HepG2 (cell line): ENCODE measurements around the gene KL. TPM values are rescaled to one million over a fixed set of nuclear protein-coding genes. Genes with fewer than 3 reads are reported as not detected.

Experiments
- ATAC-seq: fragments of 200-7000 bp; cut with Tn5 transposase; 3 replicates; pipeline ENCODE4 v1.9.1; 2020; ENCODE audit warnings: mild to moderate bottlenecking, moderate library complexity
- BruUV-seq: library from RNA; stranded (reverse); fragments of 400-500 nt; replicated peaks from 2 replicates; lab custom pipeline; 2021; lab: Mats Ljungman, UMichigan
- CTCF ChIA-PET: fragments of 300-600 bp; formaldehyde crosslinking; extraction: SDS; loops from one replicate; lab custom pipeline; 2021; ENCODE audit warnings: low total read pairs, inconsistent platforms, low intra/inter-chr PET ratio; lab: Yijun Ruan, JAX
- POLR2A ChIA-PET: fragments of 350-600 bp; sonication (Branson Sonifier 250); formaldehyde crosslinking; loops from one replicate; lab custom pipeline; 2020; ENCODE audit warnings: antibody characterized with exemption, inconsistent platforms; lab: Yijun Ruan, JAX
- DNase-seq: peaks from one replicate; pipeline ENCODE4 v3.0.0-alpha.2; 2015; ENCODE audit warnings: low spot score
- FAIRE-seq: peaks from 3 replicates; lab custom pipeline; 2011; peaks lifted over from hg19 to GRCh38; lab: Jason Lieb, UNC
- H2AFZ ChIP-seq: one replicate; pipeline ENCODE4 v1.6.1; 2011; ENCODE audit warnings: low read length, inconsistent platforms
- H3K27ac ChIP-seq: fragments of 300-600 bp; 3 replicates; pipeline ENCODE4 v1.8.0; 2011; ENCODE audit warnings: mixed run types, mild to moderate bottlenecking, mixed read lengths, low read length, inconsistent platforms; ENCODE audit not compliant: insufficient read depth; ENCODE audit errors: extremely low read length
- H3K27me3 ChIP-seq, 2 experiments: fragments of 200-600 bp in 1 of 2; 2 replicates in 1 of 2; 3 replicates in 1 of 2; pipeline versions ENCODE4 v1.6.0 to v1.8.0; 2011; ENCODE audit warnings: low read length in 2 of 2, mild to moderate bottlenecking in 2 of 2, moderate library complexity in 2 of 2, inconsistent platforms in 1 of 2; ENCODE audit not compliant: insufficient read depth in 2 of 2, control insufficient read depth in 1 of 2
- H3K36me3 ChIP-seq, 2 experiments: fragments of 200-600 bp in 1 of 2; replicated peaks in 1 of 2; 2 replicates in 1 of 2; 3 replicates in 1 of 2; pipeline versions ENCODE4 v1.5.1 to v1.8.0; 2011; ENCODE audit warnings: low read length in 2 of 2, inconsistent platforms in 1 of 2; ENCODE audit not compliant: insufficient read depth in 2 of 2, control insufficient read depth in 1 of 2
- H3K4me1 ChIP-seq: 2 replicates; pipeline ENCODE4 v1.5.1; 2012; ENCODE audit warnings: low read length, inconsistent platforms; ENCODE audit not compliant: insufficient read depth
- H3K4me2 ChIP-seq: 2 replicates; pipeline ENCODE4 v1.6.0; 2011; ENCODE audit warnings: low read depth, low read length, inconsistent platforms
- H3K4me3 ChIP-seq, 3 experiments: fragments of 200-600 bp in 1 of 3; sonication (generic), shearing (Covaris generic) in 1 of 3; replicated peaks in 1 of 3; 2 replicates each; pipeline ENCODE4 v1.5.1; 2011 to 2016; ENCODE audit warnings: low read length in 3 of 3, inconsistent platforms in 2 of 3, low read depth in 2 of 3, mild to moderate bottlenecking in 2 of 3, control low read depth in 1 of 3, mixed read lengths in 1 of 3; ENCODE audit not compliant: insufficient read depth in 1 of 3
- H3K79me2 ChIP-seq: one replicate; pipeline ENCODE4 v1.6.1; 2011; ENCODE audit warnings: low read length, inconsistent platforms; ENCODE audit not compliant: insufficient read depth
- H3K9ac ChIP-seq: 2 replicates; pipeline ENCODE4 v1.6.0; 2011; ENCODE audit warnings: mild to moderate bottlenecking, low read depth, low read length, inconsistent platforms; ENCODE audit not compliant: insufficient read depth
- H3K9me3 ChIP-seq: 2 replicates; pipeline ENCODE4 v1.5.1; 2012; ENCODE audit warnings: mild to moderate bottlenecking, low read length
- H4K20me1 ChIP-seq: 2 replicates; pipeline ENCODE4 v1.6.0; 2011; ENCODE audit warnings: inconsistent platforms, mild to moderate bottlenecking, low read length, moderate library complexity; ENCODE audit not compliant: insufficient read depth
- ATRX ChIP-seq: sonication (generic); formaldehyde crosslinking; IDR thresholded peaks from 2 replicates; pipeline ENCODE4 v1.4.0; 2020; ENCODE audit warnings: missing genetic modification reagents, borderline replicate concordance
- GTF2F1 ChIP-seq: fragments of 150-350 bp; IDR thresholded peaks from 2 replicates; pipeline ENCODE4 v1.6.1; 2014; ENCODE audit warnings: low read length
- MAFK ChIP-seq, 2 experiments: IDR thresholded peaks in 1 of 2; conservative IDR thresholded peaks in 1 of 2; 2 replicates each; pipeline ENCODE4 v1.6.1; 2011; ENCODE audit warnings: improper control_type of control experiment in 2 of 2, low read length in 2 of 2
- NFATC3 ChIP-seq: sonication (generic); formaldehyde crosslinking; IDR thresholded peaks from 2 replicates; pipeline ENCODE4 v1.5.1; 2020; ENCODE audit warnings: mild to moderate bottlenecking, missing genetic modification reagents
- NFE2L1 ChIP-seq: sonication (generic); formaldehyde crosslinking; IDR thresholded peaks from 2 replicates; pipeline ENCODE4 v1.4.0; 2020; ENCODE audit warnings: missing genetic modification reagents, mild to moderate bottlenecking, borderline replicate concordance
- RXRA ChIP-seq: sonication (generic); formaldehyde crosslinking; IDR thresholded peaks from 2 replicates; pipeline ENCODE4 v1.5.1; 2020; ENCODE audit warnings: missing genetic modification reagents
- XBP1 ChIP-seq: sonication (generic); formaldehyde crosslinking; IDR thresholded peaks from 2 replicates; pipeline ENCODE4 v1.5.0; 2020; ENCODE audit warnings: missing genetic modification reagents
- ZBTB42 ChIP-seq: sonication (generic); formaldehyde crosslinking; IDR thresholded peaks from 2 replicates; pipeline ENCODE4 v1.5.0; 2020; ENCODE audit warnings: mild to moderate bottlenecking, missing genetic modification reagents
- ZNF235 ChIP-seq: sonication (generic); formaldehyde crosslinking; IDR thresholded peaks from 2 replicates; pipeline ENCODE4 v1.8.1; 2023; ENCODE audit warnings: mild to moderate bottlenecking, missing genetic modification reagents, borderline replicate concordance
- ZNF460 ChIP-seq: sonication (generic); formaldehyde crosslinking; IDR thresholded peaks from 2 replicates; pipeline ENCODE4 v1.5.1; 2020; ENCODE audit warnings: missing genetic modification reagents, mild to moderate bottlenecking, borderline replicate concordance
- WGBS: methylation state at CpG from one replicate; pipeline ENCODE4 v1.1.6; 2017; ENCODE audit warnings: low lambda C conversion rate; 5-methylcytosine and 5-hydroxymethylcytosine counted together
- in situ Hi-C: cut with HindIII; loops from 2 replicates; pipeline ENCODE4 v1.10.0; 2017; ENCODE audit warnings: low pct_unique_long_range_greater_than_20kb; ENCODE audit not compliant: extremely low pct_ligation_motif_present
- intact Hi-C: fragments of 100-400 bp; cut with micrococcal nuclease; formaldehyde crosslinking; loops from one replicate; pipeline ENCODE4 v1.10.0; 2022; ENCODE audit not compliant: unreplicated experiment
- polyA plus RNA-seq, 8 experiments: library from polyadenylated mRNA; depleted of rRNA in 3 of 8; stranded (reverse) in 7 of 8; unstranded in 1 of 8; fragments of >200 nt; fragmentation: Illumina TruSeq in 4 of 8; extraction: Trizol in 4 of 8; gene quantifications; 2 replicates each; pipeline versions ENCODE4 v1.2.1 to v1.2.3, GENCODE V29; 2011 to 2016; ENCODE audit warnings: low read depth in 4 of 8, missing spikeins in 1 of 8, mixed read lengths in 1 of 8; ENCODE audit not compliant: insufficient read depth in 1 of 8
- total RNA-seq, 5 experiments: library from RNA; depleted of rRNA; stranded (reverse); fragments of >200 nt; fragmentation: Illumina TruSeq; extraction: Trizol; gene quantifications; 2 replicates each; pipeline ENCODE4 v1.2.3, GENCODE V29; 2016; ENCODE audit warnings: low read depth in 1 of 5
- TF ChIP-seq, protein P1 (sequence below): sonication (generic); formaldehyde crosslinking; IDR thresholded peaks from 2 replicates; pipeline ENCODE4 v1.4.0; 2020; ENCODE audit warnings: missing genetic modification reagents
- TF ChIP-seq, protein P2 (sequence below): sonication (generic); formaldehyde crosslinking; IDR thresholded peaks from 2 replicates; pipeline ENCODE4 v1.9.0; 2022; ENCODE audit warnings: missing genetic modification reagents, mild to moderate bottlenecking, borderline replicate concordance

The KL gene
- total and polyA plus RNA-seq, 2 of the 13 experiments (the other 11 are each of a cell fraction or from before 2014, with no cell fraction given), result not detected

DNA sequence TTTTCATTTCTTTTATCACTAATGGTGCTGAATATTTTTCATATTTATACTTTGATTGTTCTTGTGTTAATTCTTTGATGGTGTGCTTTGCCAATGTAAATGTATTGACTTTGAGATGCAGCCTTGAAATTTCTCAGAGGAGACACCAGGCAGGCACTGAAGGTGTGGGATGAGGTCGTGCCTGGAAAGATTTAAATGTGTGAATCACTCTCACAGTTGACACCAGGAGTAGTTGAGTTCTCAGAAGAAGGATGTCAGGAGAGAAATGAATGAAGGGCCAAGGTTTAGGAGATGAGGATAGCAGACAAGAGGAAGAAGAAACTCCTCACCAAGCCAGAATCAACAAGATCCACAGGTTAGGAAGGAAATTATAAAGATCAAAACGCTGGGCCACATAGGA lies 10.1 kb upstream of the KL start:
- no TSS peak for BruUV-seq
- Histone ChIP-seq H3K4me3 (no peak overlapping the region), H4K20me1 (no peaks in the 10 kb centered on the region), H3K4me1 (peaks cover 18% of the 10 kb centered on the region), H3K27me3 (0 out of 5 replicates have a peak, but pooled peaks cover 0 to 4% of the 10 kb centered on the region in 2 experiments), H3K9ac (no peak overlapping the region), H3K36me3 (no peaks in the 10 kb centered on the region), H3K79me2 (no peaks in the 10 kb centered on the region), H3K9me3 (peaks cover 14% of the 10 kb centered on the region), H3K27ac (no peak overlapping the region), H3K4me2 (no peak overlapping the region), H2AFZ (no peak overlapping the region)
- DNase-seq (no peak), ATAC-seq (no peak), FAIRE-seq (no peak)
- intact Hi-C loops (no loop called here), in situ Hi-C loops (no loop called here)
- 52% methylated on average over 2 of the region's 2 CpGs for WGBS
- TF ChIP-seq, protein P1, sequence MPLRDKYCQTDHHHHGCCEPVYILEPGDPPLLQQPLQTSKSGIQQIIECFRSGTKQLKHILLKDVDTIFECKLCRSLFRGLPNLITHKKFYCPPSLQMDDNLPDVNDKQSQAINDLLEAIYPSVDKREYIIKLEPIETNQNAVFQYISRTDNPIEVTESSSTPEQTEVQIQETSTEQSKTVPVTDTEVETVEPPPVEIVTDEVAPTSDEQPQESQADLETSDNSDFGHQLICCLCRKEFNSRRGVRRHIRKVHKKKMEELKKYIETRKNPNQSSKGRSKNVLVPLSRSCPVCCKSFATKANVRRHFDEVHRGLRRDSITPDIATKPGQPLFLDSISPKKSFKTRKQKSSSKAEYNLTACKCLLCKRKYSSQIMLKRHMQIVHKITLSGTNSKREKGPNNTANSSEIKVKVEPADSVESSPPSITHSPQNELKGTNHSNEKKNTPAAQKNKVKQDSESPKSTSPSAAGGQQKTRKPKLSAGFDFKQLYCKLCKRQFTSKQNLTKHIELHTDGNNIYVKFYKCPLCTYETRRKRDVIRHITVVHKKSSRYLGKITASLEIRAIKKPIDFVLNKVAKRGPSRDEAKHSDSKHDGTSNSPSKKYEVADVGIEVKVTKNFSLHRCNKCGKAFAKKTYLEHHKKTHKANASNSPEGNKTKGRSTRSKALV (CRISPR knock-in tag), result no peak
- TF ChIP-seq, protein P2, sequence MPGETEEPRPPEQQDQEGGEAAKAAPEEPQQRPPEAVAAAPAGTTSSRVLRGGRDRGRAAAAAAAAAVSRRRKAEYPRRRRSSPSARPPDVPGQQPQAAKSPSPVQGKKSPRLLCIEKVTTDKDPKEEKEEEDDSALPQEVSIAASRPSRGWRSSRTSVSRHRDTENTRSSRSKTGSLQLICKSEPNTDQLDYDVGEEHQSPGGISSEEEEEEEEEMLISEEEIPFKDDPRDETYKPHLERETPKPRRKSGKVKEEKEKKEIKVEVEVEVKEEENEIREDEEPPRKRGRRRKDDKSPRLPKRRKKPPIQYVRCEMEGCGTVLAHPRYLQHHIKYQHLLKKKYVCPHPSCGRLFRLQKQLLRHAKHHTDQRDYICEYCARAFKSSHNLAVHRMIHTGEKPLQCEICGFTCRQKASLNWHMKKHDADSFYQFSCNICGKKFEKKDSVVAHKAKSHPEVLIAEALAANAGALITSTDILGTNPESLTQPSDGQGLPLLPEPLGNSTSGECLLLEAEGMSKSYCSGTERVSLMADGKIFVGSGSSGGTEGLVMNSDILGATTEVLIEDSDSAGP (CRISPR knock-in tag), result no peak
- TF ChIP-seq ZNF235, result no peak
- no peak for TF ChIP-seq ATRX (CRISPR knock-in tag)
- TF ChIP-seq RXRA (CRISPR knock-in tag), result no peak
- TF ChIP-seq ZNF460 (CRISPR knock-in tag), result no peak
- no peak for TF ChIP-seq ZBTB42 (CRISPR knock-in tag)
- TF ChIP-seq NFATC3, result no peak
- no peak for TF ChIP-seq NFE2L1 (CRISPR knock-in tag)
- TF ChIP-seq GTF2F1, result no peak
- no peak for TF ChIP-seq XBP1 (CRISPR knock-in tag)
- TF ChIP-seq MAFK (conservative IDR thresholded peaks at IDR 0.05 in 1 of 2, IDR thresholded peaks at IDR 0.05 in 1 of 2; ENCODE audit: low read length in 2 of 2), result no peak
- POLR2A ChIA-PET, result no interaction called here
- CTCF ChIA-PET, result no interaction called here
